T-helper 17 cell (primary cell): Measurements from ENCODE around the gene ZNF480. TPM values are rescaled to one million over a fixed set of nuclear protein-coding genes. Genes with fewer than 3 reads are reported as not detected.
A peak's percentile ranks its signal among the peaks of the same experiment; 100 is the strongest.

Experiments used
- ATAC-seq: fragments of 150-1000 bp; cut with Tn5 transposase; 2 replicates; pipeline ENCODE4 v1.10.0; 2021; ENCODE audit warnings: mild to moderate bottlenecking, moderate library complexity
- DNase-seq, 3 donors: peaks; one replicate each; pipeline versions ENCODE4 v3.0.0 to v3.0.0-alpha.2; 2020 to 2021
- H3K9me3 ChIP-seq: one replicate; pipeline ENCODE4 v1.7.0; 2013; ENCODE audit warnings: low read length, mild to moderate bottlenecking; ENCODE audit not compliant: control insufficient read depth, poor library complexity, severe bottlenecking
- H3K27ac Mint-ChIP-seq: one replicate; pipeline ENCODE4 v1.8.0; 2022; ENCODE audit warnings: mild to moderate bottlenecking, moderate library complexity, mixed read lengths
- H3K27me3 Mint-ChIP-seq: one replicate; pipeline ENCODE4 v1.8.0; 2022; ENCODE audit warnings: mixed read lengths
- H3K36me3 Mint-ChIP-seq: one replicate; pipeline ENCODE4 v1.8.0; 2022; ENCODE audit warnings: low read depth, mixed read lengths
- H3K4me1 Mint-ChIP-seq: one replicate; pipeline ENCODE4 v1.8.0; 2022; ENCODE audit warnings: mild to moderate bottlenecking, mixed read lengths
- H3K4me3 Mint-ChIP-seq: one replicate; pipeline ENCODE4 v1.8.0; 2022; ENCODE audit warnings: mild to moderate bottlenecking, moderate library complexity, mixed read lengths
- total RNA-seq, 4 donors: library from RNA in 2 of 4; stranded (reverse) in 2 of 4; gene quantifications; one replicate each; pipeline ENCODE4 v1.2.3 and lab custom pipeline; 2022 to 2026

ZNF480 gene
- total RNA-seq, 2 donors from 2014 or later, result 6.3 to 8.3 TPM

DNA sequence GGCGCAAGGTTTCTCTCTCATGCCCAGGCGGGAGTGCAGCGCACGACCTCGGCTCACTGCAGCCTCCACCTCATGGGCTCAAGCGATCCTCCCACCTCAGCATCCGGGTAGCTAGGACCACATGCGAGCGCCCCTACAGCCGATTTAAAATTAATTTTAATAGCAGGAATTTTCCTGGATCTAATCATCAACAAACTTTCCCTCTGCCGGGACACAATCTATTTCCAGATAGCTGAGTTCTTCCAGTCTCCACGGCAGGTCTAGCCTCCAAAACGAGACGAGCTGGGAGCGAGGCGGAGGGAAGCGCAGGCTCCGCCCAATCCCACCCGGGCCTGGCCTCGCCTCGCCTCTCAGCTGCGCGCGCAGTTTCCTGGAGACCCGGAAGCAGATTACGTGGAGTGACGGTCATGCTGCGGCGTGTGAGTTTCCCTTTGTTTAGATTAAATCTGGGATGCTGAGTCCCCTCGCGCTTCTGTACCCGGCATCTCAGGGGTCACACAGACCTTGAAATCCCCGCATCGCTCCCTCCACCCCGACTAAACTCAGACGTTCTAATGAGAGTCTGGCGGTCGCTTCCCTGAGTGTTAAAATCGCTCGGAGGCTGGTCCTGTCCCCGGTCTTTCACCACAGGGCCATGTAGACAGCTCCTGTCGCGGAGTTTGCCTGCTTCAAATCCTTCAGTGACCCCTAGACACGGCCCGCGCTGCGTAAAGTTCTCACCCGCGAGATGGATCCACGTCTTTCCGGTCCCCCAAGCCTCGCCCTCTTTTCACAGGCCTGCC lies 72.8 kb downstream of the ZNF480 start, which contains the start of gene ZNF880:
Gene ZNF880 (plus strand): TSS at position 365 of the 782 bp plus-strand sequence. CDS start 43 bp downstream, at position 408.
- DNase-seq, result peak; percentile 77 to 90 (median 82)
- Mint-ChIP-seq H3K27me3 (no peaks in the 10 kb centered on the region), H3K36me3 (peaks cover 19% of the 10 kb centered on the region), H3K27ac (peak within 1 kb of the TSS; percentile 94), H3K4me1 (peaks cover 9% of the 10 kb centered on the region), H3K4me3 (peak within 1 kb of the TSS; percentile 95)
- H3K9me3 ChIP-seq, result peaks cover 12% of the 10 kb centered on the region
- ATAC-seq, result peak; percentile 98

DNA sequence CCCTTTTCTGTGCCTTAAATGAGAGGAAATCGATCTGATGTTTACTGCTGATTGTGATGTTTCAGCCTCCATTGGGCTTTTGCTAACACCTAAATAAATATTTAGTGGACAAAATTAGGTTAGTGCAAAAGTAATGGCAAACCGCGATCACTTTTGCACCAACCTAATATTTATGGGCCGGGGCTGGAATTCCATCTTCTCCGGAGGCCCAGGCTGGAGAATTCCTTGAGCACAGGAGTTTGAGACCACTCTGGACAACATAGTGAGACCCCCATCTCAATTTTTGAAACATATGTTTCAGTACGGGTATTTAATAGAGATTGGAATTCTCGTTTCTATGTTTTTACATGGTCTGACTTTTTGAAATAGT lies 73.4 kb downstream of the ZNF480 start:
- peaks cover 9% of the 10 kb centered on the region for H3K4me1 Mint-ChIP-seq
- DNase-seq (no peak), ATAC-seq (no peak)
- no peaks in the 10 kb centered on the region for H3K27me3 Mint-ChIP-seq
- H3K9me3 ChIP-seq, result peaks cover 12% of the 10 kb centered on the region
- peak overlapping the region; percentile 95 for H3K4me3 Mint-ChIP-seq
- peaks cover 21% of the 10 kb centered on the region for H3K36me3 Mint-ChIP-seq
- peak overlapping the region; percentile 94 for H3K27ac Mint-ChIP-seq

Other genes with a start within 250 kb of the ZNF480 start
- gene ZNF432, start 248.3 kb upstream of the ZNF480 start, total RNA-seq, result 10 to 100 TPM; 16.6 to 18.7 TPM
- 10 to 100 TPM; 24.4 to 26.4 TPM for gene ZNF841, start 201.4 kb upstream of the ZNF480 start, total RNA-seq
- 1 to 10 TPM; 2.0 to 3.9 TPM for gene ZNF616, start 157.2 kb upstream of the ZNF480 start, total RNA-seq
- gene ZNF836, start 125.5 kb upstream of the ZNF480 start, total RNA-seq, result 10 to 100 TPM; 18.9 to 21.2 TPM
- gene PPP2R1A, start 107.1 kb upstream of the ZNF480 start, total RNA-seq, result 100 to 1,000 TPM; 173 to 180 TPM
- 10 to 100 TPM; 31.1 to 36.0 TPM for gene ZNF766, start 27.6 kb upstream of the ZNF480 start, total RNA-seq
- gene ZNF610, start 39.1 kb downstream of the ZNF480 start, total RNA-seq, result under 1 TPM; 0.16 to 0.30 TPM
- 10 to 100 TPM; 11.0 to 16.8 TPM for gene ZNF880, start 72.8 kb downstream of the ZNF480 start, total RNA-seq
- 10 to 100 TPM in 1 of 2 donors, 1 to 10 TPM in 1; 8.1 to 12.9 TPM for gene ZNF528, start 100.7 kb downstream of the ZNF480 start, total RNA-seq
- gene ZNF534, start 132.0 kb downstream of the ZNF480 start, total RNA-seq, result under 1 TPM; 0.22 to 0.29 TPM
- under 1 TPM; 0.26 to 0.75 TPM for gene ZNF578, start 156.4 kb downstream of the ZNF480 start, total RNA-seq
- 10 to 100 TPM; 17.3 to 20.1 TPM for gene ZNF808, start 230.5 kb downstream of the ZNF480 start, total RNA-seq